Measurements from ENCODE around the gene CLIP2.
"Not testable (repeated sequence)": the region's sequence is repeated elsewhere in the genome, so short reads cannot be mapped to it uniquely, and the experiment has no call there.

The CLIP2 gene

GRCh38 chr7:74412603-74413002, 123.4 kb downstream of the CLIP2 start:
- POLR2A ChIA-PET, result interaction anchor here (0.7 kb wide), 1 partner anchor 212 kb away, joined by 3 read pairs; no protein-coding TSS in a partner anchor

GRCh38 chr7:74414595-74415333, 125.6 kb downstream of the CLIP2 start:
- H3K27ac ChIP-seq (ENCODE audit: extremely low read depth, low read depth, low read length); H3K36me3 ChIP-seq (ENCODE audit: control insufficient read depth in 2 of 2, insufficient read depth in 1 of 2, low read length in 2 of 2); CTCF ChIA-PET; H3K9me3 ChIP-seq (ENCODE audit: control insufficient read depth, insufficient read depth, low read depth, low read length); H3K4me3 ChIP-seq (ENCODE audit: low read depth, low read length); POLR2A ChIA-PET; H3K4me1 ChIP-seq (ENCODE audit: control insufficient read depth, insufficient read depth, low read length): not testable (repeated sequence)
- 0 out of 2 replicates have a peak, but pooled peaks have one; percentile 22 for TF ChIP-seq ZNF121 (tag by site-specific recombination; IDR thresholded peaks at IDR 0.05)

More at GRCh38 chr7:74412603-74413002, 123.4 kb downstream of the CLIP2 start:
- Histone ChIP-seq H3K36me3 (ENCODE audit: control insufficient read depth in 2 of 2, insufficient read depth in 1 of 2, low read length in 2 of 2) (no peaks in the 10 kb centered on the region), H3K4me1 (ENCODE audit: control insufficient read depth, insufficient read depth, low read length) (no peaks in the 10 kb centered on the region), H3K9me3 (ENCODE audit: control insufficient read depth, insufficient read depth, low read depth, low read length) (no peaks in the 10 kb centered on the region), H3K27ac (ENCODE audit: extremely low read depth, low read depth, low read length) (no peak overlapping the region), H3K4me3 (ENCODE audit: low read depth, low read length) (no peak overlapping the region)
- TF ChIP-seq ZNF692 (tag by site-specific recombination; IDR thresholded peaks at IDR 0.05) (no peak), ZFHX2 (tag by site-specific recombination; conservative IDR thresholded peaks at IDR 0.05) (0 out of 2 replicates have a peak, but pooled peaks have one; percentile 16)
- CTCF ChIA-PET, result interaction anchor here (0.6 to 4.4 kb wide), 5 partner anchors 11 to 558 kb away, joined by 3 to 40 read pairs (median 5); no protein-coding TSS in a partner anchor

GRCh38 chr7:74417419-74417971, 128.3 kb downstream of the CLIP2 start:
- POLR2A ChIA-PET, result no interaction called here
- H3K27ac ChIP-seq (ENCODE audit: extremely low read depth, low read depth, low read length), result no peak overlapping the region
- H3K9me3 ChIP-seq (ENCODE audit: control insufficient read depth, insufficient read depth, low read depth, low read length), result no peaks in the 10 kb centered on the region
- no peaks in the 10 kb centered on the region for H3K36me3 ChIP-seq (ENCODE audit: control insufficient read depth in 2 of 2, insufficient read depth in 1 of 2, low read length in 2 of 2)
- CTCF ChIA-PET, result interaction anchor here (0.6 to 2.5 kb wide), 28 partner anchors 9 to 452 kb away, joined by 3 to 33 read pairs (median 4); no protein-coding TSS in a partner anchor
- H3K4me1 ChIP-seq (ENCODE audit: control insufficient read depth, insufficient read depth, low read length), result no peaks in the 10 kb centered on the region
- TF ChIP-seq ZNF654 (tag by site-specific recombination; IDR thresholded peaks at IDR 0.05; ENCODE audit: low read depth), result peak; percentile 89
- peak; percentile 13; the same call in 1 of the 2 replicates for TF ChIP-seq ZNF341 (tag by site-specific recombination; IDR thresholded peaks at IDR 0.05; ENCODE audit: low read depth)
- no peak for TF ChIP-seq ZSCAN5A (tag by site-specific recombination; IDR thresholded peaks at IDR 0.05)
- TF ChIP-seq ZSCAN30 (tag by site-specific recombination; IDR thresholded peaks at IDR 0.05), result 0 out of 2 replicates have a peak, but pooled peaks have one; percentile 35
- TF ChIP-seq CTCF (tag by site-specific recombination; IDR thresholded peaks at IDR 0.05), result peak; percentile 80
- peak; percentile 68; the same call in 1 of the 2 replicates for TF ChIP-seq ZNF600 (tag by site-specific recombination; IDR thresholded peaks at IDR 0.05)
- TF ChIP-seq BCL11A (tag by site-specific recombination; IDR thresholded peaks at IDR 0.05; ENCODE audit: low read depth), result peak; percentile 36; the same call in 1 of the 2 replicates
- TF ChIP-seq ZNF423 (tag by site-specific recombination; IDR thresholded peaks at IDR 0.05), result 0 out of 2 replicates have a peak, but pooled peaks have one; percentile 16
- TF ChIP-seq ZSCAN4 (tag by site-specific recombination; IDR thresholded peaks at IDR 0.05), result no peak
- H3K4me3 ChIP-seq (ENCODE audit: low read depth, low read length), result no peak overlapping the region

Data from HEK293 (cell line).